SKM-1 treated with dmso at 0.1 percent for 144 hours (cell line): Measurements from ENCODE around the gene CHAF1A.

Source experiments
- DNase-seq: peaks from one replicate; lab custom pipeline; 2025; ENCODE audit not compliant: unreplicated experiment; lab: John Stamatoyannopoulos, UW

Gene CHAF1A

DNA sequence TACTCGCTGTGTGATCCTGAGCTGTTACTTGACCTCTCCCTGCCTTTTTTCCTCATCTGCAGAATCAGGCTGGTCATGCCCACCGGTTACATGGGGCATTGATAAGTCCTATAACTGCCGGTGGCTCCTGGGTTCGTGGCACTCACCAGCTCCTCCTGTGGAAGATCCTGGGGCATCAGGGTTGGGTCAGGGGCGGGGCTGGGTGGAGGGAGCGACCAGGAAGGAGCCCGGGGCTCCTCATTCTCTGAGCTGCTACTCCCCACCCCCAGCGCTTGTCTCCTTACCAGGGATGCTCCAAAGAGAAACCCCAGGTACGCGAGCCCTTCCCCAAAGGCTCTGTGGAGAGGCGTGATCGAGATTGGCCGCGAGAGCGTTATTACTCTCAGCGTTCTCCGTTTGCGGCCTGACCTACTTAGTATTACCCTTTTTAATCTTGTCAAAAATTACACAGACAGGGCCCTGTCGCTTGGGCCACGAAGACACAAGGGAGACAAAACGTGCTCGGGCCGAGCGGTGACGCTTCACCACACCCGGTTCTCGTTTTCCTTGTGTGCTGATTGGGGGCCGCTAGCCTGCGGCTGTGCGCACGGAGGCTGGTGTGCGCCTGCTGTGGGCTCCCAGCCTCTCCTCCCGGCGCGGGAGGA is 80.4 kb downstream of the CHAF1A start:
- DNase-seq = no peak

DNA sequence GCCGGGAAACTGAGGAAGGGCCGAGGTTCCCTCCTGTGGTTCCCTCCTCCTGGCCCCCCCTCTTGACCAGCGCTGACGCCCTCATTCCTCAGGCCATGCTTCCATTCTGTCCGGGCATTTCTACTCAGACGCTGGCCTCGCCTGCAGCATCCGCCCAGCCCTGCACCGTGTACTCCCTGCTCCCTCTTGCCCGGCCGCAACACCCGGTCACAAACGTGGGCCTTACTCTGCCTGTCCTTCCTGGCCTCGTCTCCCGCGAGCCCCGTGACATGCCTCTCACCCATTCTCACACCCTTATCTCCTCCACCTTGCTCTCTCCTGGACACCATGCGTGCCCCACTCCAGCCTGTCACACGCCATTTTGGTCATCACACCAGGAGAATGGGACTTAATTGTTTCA is 80.9 kb downstream of the CHAF1A start:
- DNase-seq = no peak

DNA sequence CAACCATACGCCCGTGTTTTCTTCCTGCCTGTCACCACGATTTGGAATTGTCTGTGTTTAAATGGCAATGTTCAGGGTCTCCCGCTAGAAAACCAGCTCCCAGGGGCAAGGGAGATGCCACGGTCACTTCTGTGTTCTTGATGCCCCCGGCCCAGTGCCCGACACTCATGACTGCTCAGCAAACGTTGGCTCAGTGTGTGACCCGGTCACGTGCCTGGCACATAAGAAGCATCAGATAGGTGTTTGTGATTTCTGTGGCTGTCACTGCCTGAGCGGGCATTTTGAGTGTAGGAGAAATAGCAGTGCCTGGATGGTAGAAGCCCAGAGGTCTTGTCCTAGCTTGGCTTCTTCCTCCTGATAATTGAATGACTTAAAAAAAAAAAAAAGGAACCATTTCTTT is 85.1 kb downstream of the CHAF1A start:
- no peak for DNase-seq

- DNase-seq = no peak
Measured at GRCh38 chr19:4488496-4488895, 86.1 kb downstream of the CHAF1A start.

DNA sequence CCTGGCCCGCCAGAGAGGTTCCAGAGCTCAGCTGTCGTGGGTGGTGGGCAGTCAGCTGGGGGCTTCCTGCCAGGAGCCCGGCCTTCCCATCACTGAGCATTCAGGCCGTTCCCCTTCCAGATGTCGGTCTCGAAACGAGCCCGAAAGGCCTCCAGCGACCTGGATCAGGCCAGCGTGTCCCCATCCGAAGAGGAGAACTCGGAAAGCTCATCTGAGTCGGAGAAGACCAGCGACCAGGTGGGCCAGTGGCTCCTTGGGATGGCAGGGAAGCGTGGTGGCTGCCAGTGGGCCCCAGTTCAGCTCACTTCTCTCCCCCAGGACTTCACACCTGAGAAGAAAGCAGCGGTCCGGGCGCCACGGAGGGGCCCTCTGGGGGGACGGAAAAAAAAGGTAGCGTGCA is 89.0 kb downstream of the CHAF1A start:
- DNase-seq = no peak

DNA sequence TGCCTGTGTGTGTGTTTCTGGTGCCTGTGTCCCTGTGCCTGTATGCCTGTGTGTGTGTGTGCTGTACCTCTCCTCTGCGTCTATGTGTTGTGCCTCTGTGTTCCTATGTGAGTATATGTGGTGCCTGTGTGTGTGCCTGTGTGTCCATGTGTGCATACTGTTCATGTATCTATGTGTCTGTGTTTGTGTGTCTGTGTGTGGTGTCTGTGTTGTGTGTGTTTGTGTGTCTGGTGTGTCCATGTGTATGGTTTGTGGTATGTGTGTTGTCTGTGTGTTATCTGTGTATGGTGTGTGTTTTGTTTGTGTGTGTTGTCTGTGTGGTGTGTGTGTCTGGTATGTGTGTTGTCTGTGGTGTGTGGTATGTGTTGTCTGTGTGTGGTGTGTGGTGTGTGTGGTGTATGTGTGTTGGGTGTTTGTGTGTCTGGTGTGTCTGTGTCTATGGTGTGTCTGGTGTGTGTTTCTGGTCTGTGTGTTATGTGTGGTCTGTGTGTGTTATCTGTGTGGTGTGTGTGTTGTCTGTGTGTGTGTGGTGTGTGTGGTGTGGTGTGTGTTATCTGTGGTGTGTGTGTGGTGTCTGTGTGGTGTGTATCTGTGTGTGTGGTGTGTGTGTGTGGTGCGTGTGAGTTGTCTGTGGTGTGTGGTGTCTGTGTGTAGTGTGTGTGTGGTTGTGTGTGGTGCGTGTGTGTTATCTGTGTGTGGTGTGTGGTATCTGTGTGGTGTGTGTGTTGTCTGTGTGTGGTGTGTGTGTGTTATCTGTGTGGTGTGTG is 90.1 kb downstream of the CHAF1A start:
- no peak for DNase-seq
